Natural killer cell (primary cell): Measurements from ENCODE around the gene RASSF4. TPM values are rescaled to one million over a fixed set of nuclear protein-coding genes. Genes with fewer than 3 reads are reported as not detected.
A peak's percentile ranks its signal among the peaks of the same experiment; 100 is the strongest.

Experiments
- ATAC-seq, 3 donors: fragments of 150-1000 bp in 2 of 3; fragments of 200-7000 bp in 1 of 3; cut with Tn5 transposase; 1 replicate in 1 of 3; 2 replicates in 2 of 3; pipeline ENCODE4 v1.10.0; 2021; ENCODE audit warnings: mild to moderate bottlenecking in 2 of 3, moderate library complexity in 2 of 3
- DNase-seq, 2 donors: peaks; one replicate each; pipeline versions ENCODE4 v3.0.0 to v3.0.0-alpha.2; 2013 to 2021; ENCODE audit warnings: mixed read lengths in 1 of 2
- H3K27ac ChIP-seq: one replicate; pipeline ENCODE4 v1.5.1; 2013; ENCODE audit warnings: mild to moderate bottlenecking, low read length
- H3K27me3 ChIP-seq: one replicate; pipeline ENCODE4 v1.6.1; 2013; ENCODE audit warnings: low read length; ENCODE audit not compliant: control insufficient read depth, insufficient read depth
- H3K36me3 ChIP-seq: one replicate; pipeline ENCODE4 v1.6.1; 2013; ENCODE audit warnings: low read length; ENCODE audit not compliant: control insufficient read depth, insufficient read depth
- H3K4me1 ChIP-seq: one replicate; pipeline ENCODE4 v1.6.1; 2013; ENCODE audit warnings: low read length; ENCODE audit not compliant: control insufficient read depth, insufficient read depth
- H3K4me3 ChIP-seq: one replicate; pipeline ENCODE4 v1.5.1; 2013; ENCODE audit warnings: low read length
- H3K9me3 ChIP-seq: one replicate; pipeline ENCODE4 v1.6.1; 2013; ENCODE audit warnings: low read length; ENCODE audit not compliant: control insufficient read depth, insufficient read depth
- H3K27ac Mint-ChIP-seq, 2 donors: one replicate each; pipeline ENCODE4 v1.8.0; 2022; ENCODE audit warnings: mild to moderate bottlenecking in 2 of 2, mixed read lengths in 2 of 2, moderate library complexity in 1 of 2
- H3K27me3 Mint-ChIP-seq, 2 donors: one replicate each; pipeline ENCODE4 v1.8.0; 2022; ENCODE audit warnings: low read depth in 2 of 2, mixed read lengths in 2 of 2
- H3K36me3 Mint-ChIP-seq: one replicate; pipeline ENCODE4 v1.8.0; 2022; ENCODE audit warnings: mixed read lengths
- H3K4me1 Mint-ChIP-seq, 2 donors: one replicate each; pipeline ENCODE4 v1.8.0; 2022; ENCODE audit warnings: mixed read lengths in 2 of 2
- H3K4me3 Mint-ChIP-seq: one replicate; pipeline ENCODE4 v1.8.0; 2022; ENCODE audit warnings: mild to moderate bottlenecking, moderate library complexity, mixed read lengths
- H3K9me3 Mint-ChIP-seq, 2 donors: one replicate each; pipeline ENCODE4 v1.8.0; 2022; ENCODE audit warnings: mixed read lengths in 2 of 2
- WGBS: methylation state at CpG from one replicate; pipeline ENCODE4 v1.1.7; 2013; ENCODE audit warnings: missing lambda C conversion rate; ENCODE audit not compliant: insufficient coverage; 5-methylcytosine and 5-hydroxymethylcytosine counted together
- intact Hi-C: fragments of 100-400 bp; cut with micrococcal nuclease; formaldehyde crosslinking; loops from one replicate; pipeline ENCODE4 v1.14.2; 2022
- total RNA-seq, 4 donors: library from RNA; stranded (reverse); fragments of 120-200 nt in 1 of 4; gene quantifications; one replicate each; pipeline versions ENCODE4 v1.2.3 to v1.2.4, GENCODE V29; 2013 to 2022
- TF ChIP-seq, protein P1 (sequence below): fragments of 200-600 bp; IDR thresholded peaks from one replicate; pipeline ENCODE4 v1.8.0; 2022; ENCODE audit warnings: antibody characterized with exemption

RASSF4 gene
- total RNA-seq, 3 donors from 2014 or later (not counting 1 experiment from before 2014, with no cell fraction given), result 99.8 to 116 (median 104) TPM

DNA sequence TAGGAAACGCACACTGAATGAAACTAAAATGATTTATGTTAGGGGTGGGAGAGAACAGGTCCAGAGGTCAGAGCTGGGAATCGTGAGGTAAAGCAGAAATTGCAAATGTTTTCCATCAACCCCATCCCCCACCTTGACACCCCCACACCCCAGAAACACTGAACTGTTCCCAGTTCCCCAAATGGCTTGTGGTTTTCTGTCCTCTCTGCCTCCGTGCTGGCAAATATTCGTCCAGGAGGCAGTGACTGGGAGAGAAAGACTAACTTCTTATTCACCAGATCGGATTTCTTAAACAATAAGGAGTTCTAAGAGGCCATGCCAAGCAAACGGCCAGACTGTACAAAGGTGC lies 730 bp upstream of the RASSF4 start:
- Histone ChIP-seq H3K4me1 (peaks cover 48% of the 10 kb centered on the region), H3K27ac (peak overlapping the region; percentile 62), H3K36me3 (peaks cover 6% of the 10 kb centered on the region), H3K9me3 (no peaks in the 10 kb centered on the region), H3K27me3 (no peaks in the 10 kb centered on the region), H3K4me3 (peak overlapping the region; percentile 88)
- TF ChIP-seq, protein P1, sequence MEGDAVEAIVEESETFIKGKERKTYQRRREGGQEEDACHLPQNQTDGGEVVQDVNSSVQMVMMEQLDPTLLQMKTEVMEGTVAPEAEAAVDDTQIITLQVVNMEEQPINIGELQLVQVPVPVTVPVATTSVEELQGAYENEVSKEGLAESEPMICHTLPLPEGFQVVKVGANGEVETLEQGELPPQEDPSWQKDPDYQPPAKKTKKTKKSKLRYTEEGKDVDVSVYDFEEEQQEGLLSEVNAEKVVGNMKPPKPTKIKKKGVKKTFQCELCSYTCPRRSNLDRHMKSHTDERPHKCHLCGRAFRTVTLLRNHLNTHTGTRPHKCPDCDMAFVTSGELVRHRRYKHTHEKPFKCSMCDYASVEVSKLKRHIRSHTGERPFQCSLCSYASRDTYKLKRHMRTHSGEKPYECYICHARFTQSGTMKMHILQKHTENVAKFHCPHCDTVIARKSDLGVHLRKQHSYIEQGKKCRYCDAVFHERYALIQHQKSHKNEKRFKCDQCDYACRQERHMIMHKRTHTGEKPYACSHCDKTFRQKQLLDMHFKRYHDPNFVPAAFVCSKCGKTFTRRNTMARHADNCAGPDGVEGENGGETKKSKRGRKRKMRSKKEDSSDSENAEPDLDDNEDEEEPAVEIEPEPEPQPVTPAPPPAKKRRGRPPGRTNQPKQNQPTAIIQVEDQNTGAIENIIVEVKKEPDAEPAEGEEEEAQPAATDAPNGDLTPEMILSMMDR, result no peak
- intact Hi-C loops, result loop anchor here (2.0 kb wide), 1 partner anchor 16 kb away; no protein-coding TSS in a partner anchor
- Mint-ChIP-seq H3K36me3 (no peaks in the 10 kb centered on the region), H3K27me3 (no peaks in the 10 kb centered on the region), H3K27ac (peak overlapping the region; percentile 71 to 76), H3K4me1 (peaks cover 53 to 76% of the 10 kb centered on the region in 2 donors), H3K4me3 (peak overlapping the region; percentile 95), H3K9me3 (no peaks in the 10 kb centered on the region)
- DNase-seq (no peak), ATAC-seq (no peak)
- 1% methylated on average over 4 of the region's 6 CpGs for WGBS

DNA sequence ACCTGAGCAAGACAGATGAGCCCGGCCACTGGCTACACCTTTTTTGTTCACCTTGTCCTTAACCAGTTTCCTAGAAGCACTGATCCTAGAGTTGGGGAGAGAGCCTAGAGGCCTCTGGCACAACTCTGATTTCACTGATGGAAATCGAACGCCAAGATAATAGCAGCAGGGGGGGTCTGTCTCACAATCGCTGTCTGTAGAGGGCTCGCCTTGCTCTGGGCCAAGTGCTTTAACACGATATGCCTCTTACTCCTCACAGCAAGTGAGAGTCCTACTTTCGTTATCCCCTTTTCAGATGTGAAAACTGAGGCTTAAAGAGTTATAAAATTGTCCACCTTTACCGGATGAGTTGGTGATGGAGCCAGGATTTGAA lies 472 bp downstream of the RASSF4 start:
- Mint-ChIP-seq H3K4me1 (peaks cover 61 to 83% of the 10 kb centered on the region in 2 donors), H3K27ac (peak overlapping the region; percentile 71 to 76), H3K4me3 (peak overlapping the region; percentile 95), H3K9me3 (no peaks in the 10 kb centered on the region), H3K36me3 (no peaks in the 10 kb centered on the region), H3K27me3 (no peaks in the 10 kb centered on the region)
- Histone ChIP-seq H3K27ac (peak overlapping the region; percentile 45), H3K4me3 (peak overlapping the region; percentile 72), H3K36me3 (peaks cover 3% of the 10 kb centered on the region), H3K27me3 (no peaks in the 10 kb centered on the region), H3K9me3 (no peaks in the 10 kb centered on the region), H3K4me1 (peaks cover 60% of the 10 kb centered on the region)
- ATAC-seq, result no peak
- DNase-seq, result no peak
- TF ChIP-seq, protein P1, result no peak
- WGBS, result 58% methylated on average over 6 of the region's 8 CpGs
- intact Hi-C loops, result no loop called here

DNA sequence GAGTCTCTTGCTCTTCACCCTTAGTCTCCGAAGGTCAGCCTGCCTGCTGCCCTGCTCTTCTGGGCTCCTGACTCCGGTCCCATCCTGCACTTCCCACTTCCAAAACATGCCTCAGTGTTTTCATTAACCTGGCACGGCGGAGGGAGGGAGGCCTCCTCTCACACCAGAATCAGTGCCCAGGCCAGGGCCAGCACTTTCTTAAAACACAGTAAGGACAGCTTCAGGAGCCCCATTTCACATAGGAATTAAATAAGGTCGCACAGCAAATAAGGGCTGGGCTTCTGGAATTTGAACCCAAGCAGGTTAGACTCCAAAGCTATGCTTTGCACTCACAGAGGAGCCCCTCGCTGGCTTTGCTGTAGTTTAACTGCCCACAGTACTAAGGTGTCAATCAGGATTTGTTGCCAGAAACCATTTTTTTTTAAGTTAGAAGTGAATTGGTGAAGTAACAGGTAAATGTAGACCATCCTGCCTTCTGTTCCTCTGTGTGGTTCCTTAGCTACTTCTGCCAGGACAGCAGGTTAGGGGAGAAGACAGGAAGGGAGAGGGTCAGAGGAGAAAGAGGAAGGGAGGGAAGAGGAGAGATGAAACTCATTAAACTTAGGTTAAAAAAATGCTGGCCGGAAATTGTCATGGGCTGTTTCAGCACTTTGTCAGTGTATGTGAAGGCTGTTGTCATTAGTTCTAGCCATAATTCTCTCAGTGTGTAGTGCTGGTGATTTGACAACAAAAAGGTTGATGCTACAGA lies 1.1 kb downstream of the RASSF4 start:
- TF ChIP-seq, protein P1, result no peak
- Mint-ChIP-seq H3K9me3 (no peaks in the 10 kb centered on the region), H3K27me3 (no peaks in the 10 kb centered on the region), H3K36me3 (no peaks in the 10 kb centered on the region), H3K4me3 (peak overlapping the region; percentile 95), H3K4me1 (peaks cover 65 to 87% of the 10 kb centered on the region in 2 donors), H3K27ac (peak overlapping the region; percentile 71 to 76)
- WGBS, result 84% methylated on average over 7 of the region's 7 CpGs
- ATAC-seq (no peak), DNase-seq (no peak)
- peaks cover 3% of the 10 kb centered on the region for H3K36me3 ChIP-seq
- peaks cover 66% of the 10 kb centered on the region for H3K4me1 ChIP-seq
- H3K27me3 ChIP-seq, result no peaks in the 10 kb centered on the region
- intact Hi-C loops, result no loop called here
- H3K4me3 ChIP-seq, result peak overlapping the region; percentile 72
- H3K27ac ChIP-seq, result peak overlapping the region; percentile 53
- no peaks in the 10 kb centered on the region for H3K9me3 ChIP-seq

DNA sequence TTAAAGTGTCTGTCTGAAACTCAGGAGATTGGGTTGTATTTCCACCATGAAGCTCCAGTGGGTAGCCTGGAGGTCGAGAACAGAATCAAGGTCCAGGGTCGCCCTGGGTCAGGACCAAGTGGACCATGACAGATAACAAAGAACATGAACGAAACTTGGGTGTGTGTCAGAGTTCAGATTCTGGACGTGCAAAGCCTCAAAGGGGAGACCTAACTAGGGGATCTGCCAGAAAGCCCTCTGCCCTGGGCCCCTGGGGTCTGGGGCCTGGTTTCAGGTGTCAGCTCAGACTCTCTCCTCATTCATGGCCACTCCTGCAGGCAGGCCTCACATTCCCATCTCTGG lies 1.6 kb downstream of the RASSF4 start:
- peaks cover 71% of the 10 kb centered on the region for H3K4me1 ChIP-seq
- H3K27ac Mint-ChIP-seq, result peak overlapping the region; percentile 71 to 76
- peaks cover 65 to 87% of the 10 kb centered on the region in 2 donors for H3K4me1 Mint-ChIP-seq
- no peaks in the 10 kb centered on the region for H3K27me3 Mint-ChIP-seq
- H3K27ac ChIP-seq, result peak overlapping the region; percentile 53
- H3K36me3 Mint-ChIP-seq, result no peaks in the 10 kb centered on the region
- 65% methylated on average over 4 of the region's 4 CpGs for WGBS
- DNase-seq (no peak), ATAC-seq (no peak)
- intact Hi-C loops, result no loop called here
- peak overlapping the region; percentile 95 for H3K4me3 Mint-ChIP-seq
- H3K36me3 ChIP-seq, result peaks cover 1% of the 10 kb centered on the region
- H3K9me3 ChIP-seq, result no peaks in the 10 kb centered on the region
- no peaks in the 10 kb centered on the region for H3K27me3 ChIP-seq
- no peaks in the 10 kb centered on the region for H3K9me3 Mint-ChIP-seq
- peak overlapping the region; percentile 72 for H3K4me3 ChIP-seq
- TF ChIP-seq, protein P1, result no peak
